Pons (tissue), 1 donor: ENCODE data around the gene DIRAS1.
"Not testable (repeated sequence)": the region's sequence is repeated elsewhere in the genome, so short reads cannot be mapped to it uniquely, and the experiment has no call there.

ENCODE experiments used
- DNase-seq: peaks from one replicate; pipeline ENCODE4 v3.0.0-alpha.2; 2016; ENCODE audit warnings: low spot score

DIRAS1 gene

DNA sequence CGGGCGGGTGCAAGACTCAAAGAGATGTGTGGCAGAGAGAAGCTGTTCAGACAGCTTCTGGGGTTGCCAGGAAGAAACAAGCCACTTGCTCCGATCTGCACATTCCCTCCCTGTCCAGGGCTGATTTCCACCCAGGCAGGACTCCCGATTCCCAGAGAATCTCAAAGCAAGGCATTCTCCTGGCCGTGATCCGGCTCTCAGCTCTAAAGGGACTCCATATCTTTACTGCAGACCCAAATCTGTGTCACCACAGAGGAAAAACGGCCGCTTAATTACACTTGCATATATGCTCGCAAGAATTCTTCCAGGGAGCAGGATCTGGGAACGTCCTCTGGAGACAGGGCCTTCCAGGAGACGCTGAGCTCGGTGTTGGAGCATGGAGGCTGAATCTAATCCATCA lies 44.3 kb downstream of the DIRAS1 start:
- no peak for DNase-seq

DNA sequence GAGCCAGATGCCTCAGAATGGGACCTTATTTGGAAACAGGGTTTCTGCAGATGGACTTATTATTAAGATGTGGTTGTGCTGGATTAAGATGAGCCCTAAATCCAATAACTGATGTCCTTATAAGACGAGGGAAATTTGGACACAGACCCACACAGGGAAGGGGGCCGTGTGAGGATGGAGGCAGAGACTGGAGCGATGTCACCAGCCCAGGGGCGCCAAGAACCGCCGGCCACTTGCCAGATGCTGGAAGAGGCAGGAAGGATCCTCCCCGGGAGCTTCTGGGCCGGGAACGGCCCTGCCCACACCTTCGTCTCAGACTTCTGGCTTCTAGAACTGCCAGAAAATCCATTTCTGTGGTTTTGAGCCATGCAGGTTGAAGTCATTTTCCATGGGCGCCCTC lies 45.3 kb downstream of the DIRAS1 start:
- no peak for DNase-seq

DNA sequence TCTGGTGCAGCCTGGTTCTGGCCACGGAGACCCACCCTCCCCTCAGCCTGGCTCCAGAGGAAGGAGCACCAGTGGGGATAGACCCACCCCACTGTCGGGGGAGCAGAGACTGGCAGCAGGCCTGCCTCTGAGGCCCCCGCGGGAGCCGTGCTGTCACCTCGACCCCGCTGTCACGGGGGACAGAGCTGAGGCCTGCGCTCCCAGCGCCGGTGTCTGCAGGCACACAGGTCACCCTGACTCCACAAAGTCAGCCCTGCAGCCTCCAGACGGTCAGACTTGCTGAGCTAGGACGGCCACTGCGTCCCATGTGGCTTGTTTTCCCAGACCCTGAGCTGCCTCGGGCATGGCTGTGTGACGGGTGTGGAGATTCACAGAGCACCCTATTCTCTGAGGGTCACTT lies 51.0 kb downstream of the DIRAS1 start:
- DNase-seq: no peak

DNA sequence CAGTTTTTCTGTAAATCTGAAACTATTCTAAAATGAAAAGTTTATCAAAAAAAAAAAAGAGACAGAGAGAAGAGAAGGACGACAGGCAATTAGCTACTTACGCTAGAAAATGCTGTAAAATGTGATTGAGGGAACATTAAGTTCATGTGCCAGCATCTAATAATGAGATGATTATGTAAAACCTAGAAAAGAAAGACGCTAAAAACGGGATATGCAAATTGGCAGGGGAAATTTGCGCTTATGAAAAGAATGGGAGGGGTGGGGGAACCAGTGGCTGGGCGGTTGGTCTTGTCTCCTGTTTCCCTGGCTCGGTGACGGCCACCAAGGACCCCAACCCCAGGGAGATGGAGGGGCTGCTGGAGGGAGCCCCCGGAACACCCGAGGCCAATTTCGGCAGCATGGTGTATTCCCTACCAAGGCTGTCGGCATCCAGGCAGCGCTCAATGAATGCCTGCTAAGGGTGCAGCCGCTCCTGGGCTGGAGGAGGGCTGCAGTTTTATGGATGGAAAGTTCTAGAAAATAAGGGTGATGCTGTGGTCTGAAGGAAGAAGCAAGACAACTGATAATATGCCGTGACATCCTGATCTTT lies 52.9 kb downstream of the DIRAS1 start:
- no peak for DNase-seq

DNA sequence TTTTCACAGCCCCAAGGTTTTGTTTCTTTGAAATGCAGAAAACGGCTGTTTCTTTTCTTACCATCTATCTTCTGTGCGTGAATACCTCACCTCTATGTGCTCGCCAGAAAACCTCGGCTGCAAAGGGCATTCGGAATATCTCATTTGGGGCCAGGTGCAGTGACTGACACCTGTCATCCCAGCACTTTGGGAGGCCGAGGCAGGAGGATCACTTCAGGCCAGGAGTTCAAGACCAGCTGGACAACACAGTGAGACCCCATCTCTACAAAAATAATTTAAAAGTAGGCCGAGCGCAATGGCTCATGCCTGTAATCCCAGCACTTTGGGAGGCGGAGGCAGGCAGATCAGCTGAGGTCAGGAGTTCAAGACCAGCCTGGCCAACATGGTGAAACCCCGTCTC lies 53.8 kb downstream of the DIRAS1 start:
- DNase-seq: not testable (repeated sequence)

DNA sequence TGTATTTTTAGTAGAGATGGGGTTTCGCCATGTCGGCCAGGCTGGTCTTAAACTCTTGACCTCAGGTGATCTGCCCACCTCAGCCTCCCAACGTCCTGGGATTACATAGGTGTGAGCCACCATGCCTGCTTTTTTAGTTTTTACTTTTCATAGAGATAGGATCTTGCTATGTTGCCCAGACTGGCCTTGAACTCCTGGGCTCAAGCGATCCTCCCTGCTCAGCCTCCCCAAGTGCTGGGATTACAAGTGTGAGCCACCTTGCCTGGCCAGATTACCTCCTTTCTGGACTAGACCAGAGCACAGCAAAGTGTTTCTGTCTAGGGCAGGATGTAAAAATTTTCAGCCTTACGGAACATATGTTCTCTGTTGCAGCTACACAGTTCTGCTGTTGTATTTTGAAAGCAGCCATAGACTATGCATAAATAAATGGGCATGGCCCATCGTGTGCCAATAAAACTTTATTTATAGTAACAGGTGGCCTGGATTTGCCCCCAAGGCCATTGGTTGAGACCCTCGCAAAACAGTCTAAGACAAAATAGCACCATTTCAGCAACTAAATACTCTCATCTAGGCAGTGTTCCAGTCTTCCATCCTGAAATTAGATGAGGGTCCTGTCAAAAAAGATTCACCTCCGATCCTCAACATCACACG lies 54.7 kb downstream of the DIRAS1 start:
- DNase-seq: no peak

DNA sequence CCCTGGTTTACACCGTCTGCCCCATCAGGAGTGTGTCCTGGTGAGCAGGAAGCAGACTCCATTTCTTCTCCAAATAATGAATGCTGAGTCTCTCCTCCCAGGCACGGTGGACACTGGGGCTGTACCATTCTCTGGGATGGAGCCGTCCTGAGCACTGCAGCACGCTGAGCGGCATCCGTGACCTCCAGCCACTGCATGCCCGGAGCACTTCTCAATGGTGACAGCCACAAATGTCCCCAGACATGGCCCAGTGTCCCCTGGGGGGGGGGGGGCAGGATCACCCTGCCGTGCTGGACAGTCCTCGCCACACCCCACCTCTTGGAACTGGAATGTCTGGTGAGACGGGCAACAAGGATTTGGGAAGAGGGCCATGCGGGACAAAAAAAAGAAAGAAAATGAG lies 56.1 kb downstream of the DIRAS1 start:
- DNase-seq: peak; percentile 45
